Urothelium cell line (cell line): ENCODE data around the gene IL34.
"Not testable (repeated sequence)": the region's sequence is repeated elsewhere in the genome, so short reads cannot be mapped to it uniquely, and the experiment has no call there.

Source experiments
- DNase-seq: peaks from one replicate; pipeline ENCODE4 v3.0.0; 2011; ENCODE audit warnings: low spot score, mixed read lengths
- FAIRE-seq: peaks from 2 replicates; lab custom pipeline; 2011; peaks lifted over from hg19 to GRCh38; lab: Jason Lieb, UNC

The IL34 gene

GRCh38 chr16:70630960-70631745 lies 15.2 kb upstream of the IL34 start:
- no peak for FAIRE-seq

GRCh38 chr16:70632273-70632672 lies 14.1 kb upstream of the IL34 start:
- FAIRE-seq, result no peak
- no peak for DNase-seq

More at GRCh38 chr16:70630960-70631745, 15.2 kb upstream of the IL34 start:
- no peak for DNase-seq

- not testable (repeated sequence) for DNase-seq, FAIRE-seq
Measured at GRCh38 chr16:70633617-70634016, 12.7 kb upstream of the IL34 start.

- no peak for DNase-seq
- no peak for FAIRE-seq
Measured at GRCh38 chr16:70634861-70635260, 11.5 kb upstream of the IL34 start.

- no peak for DNase-seq
- no peak for FAIRE-seq
Measured at GRCh38 chr16:70635336-70636016, 10.9 kb upstream of the IL34 start.

GRCh38 chr16:70638814-70639792 lies 7.3 kb upstream of the IL34 start:
- DNase-seq (no peak), FAIRE-seq (no peak)

GRCh38 chr16:70642633-70643032 lies 3.7 kb upstream of the IL34 start:
- FAIRE-seq, result no peak
- no peak for DNase-seq

- FAIRE-seq, DNase-seq: not testable (repeated sequence)
Measured at GRCh38 chr16:70643264-70643663, 3.1 kb upstream of the IL34 start.

GRCh38 chr16:70644763-70645597 lies 1.4 kb upstream of the IL34 start:
- DNase-seq (no peak), FAIRE-seq (no peak)

- FAIRE-seq (no peak), DNase-seq (no peak)
Measured at GRCh38 chr16:70647441-70648359, 1.3 kb downstream of the IL34 start.

GRCh38 chr16:70648606-70649005 lies 2.2 kb downstream of the IL34 start:
- FAIRE-seq (no peak), DNase-seq (no peak)

GRCh38 chr16:70649300-70649699 lies 2.9 kb downstream of the IL34 start:
- DNase-seq (no peak), FAIRE-seq (no peak)

GRCh38 chr16:70650216-70650615 lies 3.9 kb downstream of the IL34 start:
- no peak for FAIRE-seq
- no peak for DNase-seq

GRCh38 chr16:70651524-70651923 lies 5.2 kb downstream of the IL34 start:
- FAIRE-seq, result no peak
- DNase-seq, result no peak

- no peak for FAIRE-seq
- no peak for DNase-seq
Measured at GRCh38 chr16:70652322-70652721, 6.0 kb downstream of the IL34 start.

- FAIRE-seq (no peak), DNase-seq (no peak)
Measured at GRCh38 chr16:70653406-70653805, 7.0 kb downstream of the IL34 start.

- DNase-seq (peak; percentile 77), FAIRE-seq (peak; percentile 68)
Measured at GRCh38 chr16:70653809-70654771, 7.7 kb downstream of the IL34 start.
